ENCODE measurements around the gene SLC2A6.

DNA sequence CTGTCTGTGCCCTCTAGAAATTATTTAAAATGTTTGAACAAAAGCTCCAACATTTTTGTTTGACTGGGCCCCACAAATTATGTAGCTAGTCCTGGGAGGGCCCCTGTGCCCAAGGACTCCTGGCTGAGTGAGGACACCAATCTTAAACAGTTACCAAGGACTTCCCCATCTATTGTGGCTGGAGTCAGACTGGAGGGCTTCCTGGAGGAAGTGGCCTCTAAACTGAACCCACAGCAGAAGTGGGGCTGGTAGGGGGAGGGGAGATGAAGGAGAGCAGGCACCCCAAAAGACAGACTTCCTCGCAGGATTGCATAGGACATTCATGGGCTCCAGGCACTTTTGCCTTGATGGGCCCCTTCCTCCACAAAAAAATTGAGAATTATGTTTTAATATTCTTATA is 48.7 kb downstream of the SLC2A6 start:
- TF ChIP-seq, protein P1, sequence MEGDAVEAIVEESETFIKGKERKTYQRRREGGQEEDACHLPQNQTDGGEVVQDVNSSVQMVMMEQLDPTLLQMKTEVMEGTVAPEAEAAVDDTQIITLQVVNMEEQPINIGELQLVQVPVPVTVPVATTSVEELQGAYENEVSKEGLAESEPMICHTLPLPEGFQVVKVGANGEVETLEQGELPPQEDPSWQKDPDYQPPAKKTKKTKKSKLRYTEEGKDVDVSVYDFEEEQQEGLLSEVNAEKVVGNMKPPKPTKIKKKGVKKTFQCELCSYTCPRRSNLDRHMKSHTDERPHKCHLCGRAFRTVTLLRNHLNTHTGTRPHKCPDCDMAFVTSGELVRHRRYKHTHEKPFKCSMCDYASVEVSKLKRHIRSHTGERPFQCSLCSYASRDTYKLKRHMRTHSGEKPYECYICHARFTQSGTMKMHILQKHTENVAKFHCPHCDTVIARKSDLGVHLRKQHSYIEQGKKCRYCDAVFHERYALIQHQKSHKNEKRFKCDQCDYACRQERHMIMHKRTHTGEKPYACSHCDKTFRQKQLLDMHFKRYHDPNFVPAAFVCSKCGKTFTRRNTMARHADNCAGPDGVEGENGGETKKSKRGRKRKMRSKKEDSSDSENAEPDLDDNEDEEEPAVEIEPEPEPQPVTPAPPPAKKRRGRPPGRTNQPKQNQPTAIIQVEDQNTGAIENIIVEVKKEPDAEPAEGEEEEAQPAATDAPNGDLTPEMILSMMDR (IDR thresholded peaks at IDR 0.05): no peak
- TF ChIP-seq POLR2A (IDR thresholded peaks at IDR 0.05): no peak
